Natural killer cell treated with Interleukin-12 subunit alpha and Interleukin-12 subunit beta and Interleukin-15 and Interleukin-18, amount 100 ng/mL, for 72 hours (primary cell): Measurements from ENCODE around the gene CXCL17. TPM values are rescaled to one million over a fixed set of nuclear protein-coding genes. Genes with fewer than 3 reads are reported as not detected.

Source experiments
- ATAC-seq, 2 donors: fragments of 150-1000 bp; cut with Tn5 transposase in 1 of 2; sonication (Bioruptor Pico), chemical (Tn5 transposase) in 1 of 2; 2 replicates each; pipeline ENCODE4 v1.10.0; 2021
- DNase-seq: peaks from one replicate; pipeline ENCODE4 v3.0.0; 2022; ENCODE audit warnings: low spot score
- H3K27ac Mint-ChIP-seq, 2 donors: 1 replicate in 1 of 2; 2 replicates in 1 of 2; pipeline ENCODE4 v1.8.0; 2022; ENCODE audit warnings: mixed read lengths in 2 of 2, mild to moderate bottlenecking in 1 of 2, moderate library complexity in 1 of 2
- H3K27me3 Mint-ChIP-seq, 2 donors: 1 replicate in 1 of 2; 2 replicates in 1 of 2; pipeline ENCODE4 v1.8.0; 2022; ENCODE audit warnings: mixed read lengths in 2 of 2
- H3K36me3 Mint-ChIP-seq: one replicate; pipeline ENCODE4 v1.8.0; 2022; ENCODE audit warnings: mixed read lengths
- H3K4me1 Mint-ChIP-seq, 2 donors: 1 replicate in 1 of 2; 2 replicates in 1 of 2; pipeline ENCODE4 v1.8.0; 2022; ENCODE audit warnings: low read depth in 2 of 2, mixed read lengths in 2 of 2, mild to moderate bottlenecking in 1 of 2
- H3K4me3 Mint-ChIP-seq: one replicate; pipeline ENCODE4 v1.8.0; 2022; ENCODE audit warnings: mixed read lengths
- H3K9me3 Mint-ChIP-seq: 2 replicates; pipeline ENCODE4 v1.8.0; 2022; ENCODE audit warnings: mixed read lengths
- total RNA-seq, 2 donors: library from RNA; stranded (reverse); gene quantifications; one replicate each; pipeline ENCODE4 v1.2.3, GENCODE V29; 2022

Gene CXCL17
- total RNA-seq, 2 donors from 2014 or later = not detected

DNA sequence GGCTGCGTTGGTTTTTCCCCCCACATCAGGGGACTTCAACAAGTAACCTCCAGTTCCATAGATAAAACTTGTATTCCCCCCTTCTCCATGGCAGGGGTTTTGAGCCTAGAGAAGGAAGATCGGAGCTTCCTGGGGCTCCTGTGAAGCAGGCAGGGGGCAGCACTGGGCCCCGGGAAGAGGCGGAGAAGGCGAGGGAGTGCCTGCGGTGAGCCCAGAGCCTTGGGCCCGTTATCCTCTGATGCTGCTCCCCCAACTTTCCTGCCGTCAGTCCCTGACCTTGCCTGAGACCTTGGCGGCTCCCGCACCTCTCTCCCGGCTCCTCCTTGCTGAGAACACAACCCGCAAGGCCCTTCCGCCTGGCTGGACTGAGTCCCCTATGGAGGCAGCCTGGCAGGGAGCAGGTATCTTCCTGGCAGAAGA, 18.0 kb downstream of the CXCL17 start:
- H3K4me1 Mint-ChIP-seq = peaks cover 36 to 38% of the 10 kb centered on the region in 2 donors
- DNase-seq = no peak
- no peaks in the 10 kb centered on the region for H3K9me3 Mint-ChIP-seq
- H3K27me3 Mint-ChIP-seq = no peaks in the 10 kb centered on the region
- H3K36me3 Mint-ChIP-seq = no peaks in the 10 kb centered on the region
- peak overlapping the region; percentile 85 to 95 for H3K27ac Mint-ChIP-seq
- ATAC-seq = no peak
- H3K4me3 Mint-ChIP-seq = peak overlapping the region; percentile 92

DNA sequence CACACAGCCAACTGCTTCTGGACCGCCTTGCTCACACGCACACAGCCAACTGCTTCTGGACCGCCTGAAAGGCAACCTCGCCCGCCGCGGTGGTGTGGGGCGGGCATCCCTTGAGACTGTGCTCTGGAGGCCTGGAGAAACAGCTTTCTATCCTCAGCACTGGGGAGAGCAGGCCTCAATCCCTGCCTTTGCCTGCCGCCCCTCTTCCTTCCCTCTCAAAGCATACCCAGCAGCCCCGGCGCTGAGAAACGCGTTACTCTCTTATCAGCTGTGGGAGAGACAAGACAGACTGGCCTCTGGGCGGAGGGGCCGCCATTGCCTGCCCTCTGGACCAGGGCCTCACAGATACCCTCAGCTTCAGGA, 18.4 kb downstream of the CXCL17 start:
- no peak for ATAC-seq
- Mint-ChIP-seq H3K4me1 (peaks cover 36 to 38% of the 10 kb centered on the region in 2 donors), H3K4me3 (peak overlapping the region; percentile 92), H3K27me3 (no peaks in the 10 kb centered on the region), H3K27ac (peak overlapping the region; percentile 85 to 95), H3K9me3 (no peaks in the 10 kb centered on the region), H3K36me3 (no peaks in the 10 kb centered on the region)
- no peak for DNase-seq

DNA sequence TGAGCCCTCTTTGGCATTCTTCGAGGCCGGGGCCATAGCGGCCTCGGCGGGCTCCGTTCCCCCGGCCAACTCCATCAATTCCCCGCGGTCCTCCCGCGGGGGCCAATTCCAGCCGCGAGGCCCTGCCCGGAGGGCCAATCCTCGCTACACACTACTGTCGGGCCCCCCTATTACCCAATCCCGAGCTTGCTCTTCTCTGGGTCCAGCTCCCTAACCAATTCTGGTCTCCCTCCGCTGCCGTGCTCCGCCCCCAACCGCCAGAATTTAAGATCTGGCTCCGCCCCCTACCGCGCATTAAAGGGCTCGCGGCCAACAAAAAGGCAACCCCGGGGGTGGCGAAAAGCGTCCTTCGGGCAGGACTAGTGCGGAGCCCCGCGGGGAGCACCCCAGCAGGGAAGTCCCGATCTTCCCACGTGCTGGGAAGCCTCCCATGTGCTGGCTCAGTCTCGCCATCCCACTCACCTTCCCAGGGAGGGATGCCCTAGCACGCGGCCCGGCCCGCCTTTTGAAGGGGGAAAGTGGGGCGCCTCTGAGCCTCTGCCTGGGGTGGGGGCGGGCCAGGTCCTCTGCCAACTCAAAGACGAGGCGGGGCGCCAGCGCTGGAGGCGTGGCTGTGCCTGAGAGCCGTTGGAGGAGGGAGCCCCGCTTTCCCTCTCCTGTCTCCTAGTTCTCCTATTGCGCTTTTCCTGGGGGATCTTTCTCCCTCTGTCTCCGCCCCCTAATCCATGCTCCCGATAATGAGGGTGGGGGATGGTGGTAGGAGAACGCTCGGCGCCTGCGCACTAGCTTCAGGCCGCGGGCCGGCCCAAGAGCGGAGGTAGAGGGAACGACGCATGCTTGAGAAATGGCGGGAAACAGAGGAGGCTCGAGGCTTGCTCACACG, 19.0 kb downstream of the CXCL17 start:
- H3K9me3 Mint-ChIP-seq = no peaks in the 10 kb centered on the region
- H3K27ac Mint-ChIP-seq = peak overlapping the region; percentile 85 to 95
- peak overlapping the region; percentile 92 for H3K4me3 Mint-ChIP-seq
- peak; percentile 98 to 99 for ATAC-seq
- H3K4me1 Mint-ChIP-seq = peaks cover 36 to 38% of the 10 kb centered on the region in 2 donors
- H3K27me3 Mint-ChIP-seq = no peaks in the 10 kb centered on the region
- peak; percentile 96 for DNase-seq
- H3K36me3 Mint-ChIP-seq = no peaks in the 10 kb centered on the region

DNA sequence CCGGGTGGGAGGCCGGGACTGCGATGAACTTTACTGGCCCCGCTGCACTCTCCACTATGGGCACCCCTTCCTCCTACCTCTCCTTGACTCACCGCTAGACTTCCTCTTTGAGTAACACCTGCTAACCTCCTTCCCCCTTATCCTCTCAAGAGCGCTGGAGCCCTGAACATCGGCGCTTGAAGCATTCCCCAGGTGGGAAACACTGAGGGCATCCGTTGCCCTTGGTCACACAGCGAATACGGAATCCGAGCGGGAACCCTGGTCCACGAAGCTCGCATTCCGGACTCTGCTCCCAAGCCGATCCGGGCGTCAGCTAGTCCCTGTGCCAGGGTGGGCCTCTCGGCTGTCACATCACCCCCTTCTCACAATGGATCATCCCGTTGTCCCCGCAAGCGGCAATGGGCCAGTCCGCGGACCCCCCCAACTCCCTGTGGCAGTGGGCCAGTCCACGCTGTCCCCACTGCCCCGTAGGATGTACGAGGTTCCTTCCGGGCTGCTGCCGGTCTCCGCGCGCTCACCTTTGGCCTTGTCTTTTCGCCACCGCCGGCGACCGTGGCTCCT, 19.8 kb downstream of the CXCL17 start:
- Mint-ChIP-seq H3K36me3 (no peaks in the 10 kb centered on the region), H3K9me3 (no peaks in the 10 kb centered on the region), H3K4me1 (peaks cover 36 to 38% of the 10 kb centered on the region in 2 donors)

DNA sequence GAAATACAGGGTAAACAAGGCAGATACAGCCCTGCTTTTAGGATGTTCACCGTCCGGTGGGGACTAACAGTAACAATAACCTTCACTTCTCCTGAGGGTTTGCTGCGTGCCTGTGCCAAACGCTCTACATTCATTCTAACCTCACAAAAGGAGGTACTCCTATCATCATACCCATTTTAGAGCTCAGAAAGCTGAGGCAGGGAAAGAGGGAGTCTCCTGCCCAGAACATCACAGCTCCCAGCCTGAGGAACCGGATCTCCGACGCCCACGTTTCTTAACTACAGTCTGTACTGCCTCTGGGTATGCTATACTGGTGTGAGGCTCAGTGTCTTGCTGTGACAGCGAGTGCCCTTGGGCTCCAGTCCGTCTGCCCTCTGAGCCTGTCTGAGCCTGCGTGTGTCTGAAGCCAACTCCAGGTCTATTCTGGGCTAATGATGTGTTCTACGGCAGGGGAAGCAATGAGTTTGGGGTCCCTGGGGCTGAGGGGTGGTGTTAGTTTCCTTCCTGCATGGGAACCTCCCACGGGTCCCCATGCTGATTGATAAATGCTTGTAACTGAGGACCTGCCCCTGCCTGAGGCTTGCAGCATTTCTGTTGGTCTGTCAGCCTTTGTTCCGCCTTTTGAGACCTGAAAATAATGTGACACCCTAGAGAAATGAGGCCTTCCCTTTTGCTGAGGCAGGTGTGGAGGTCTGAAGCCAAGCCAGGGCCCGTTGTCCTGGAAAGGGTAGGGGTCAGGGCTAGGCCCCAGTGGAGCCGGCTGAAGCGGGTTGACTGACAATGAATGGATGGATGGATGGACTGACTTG, 20.4 kb downstream of the CXCL17 start:
- ATAC-seq = no peak
- Mint-ChIP-seq H3K36me3 (no peaks in the 10 kb centered on the region), H3K4me3 (peak overlapping the region; percentile 92), H3K9me3 (no peaks in the 10 kb centered on the region), H3K27ac (peak overlapping the region; percentile 85 to 95), H3K27me3 (no peaks in the 10 kb centered on the region), H3K4me1 (peaks cover 36 to 38% of the 10 kb centered on the region in 2 donors)
- DNase-seq = no peak

More for the DNA sequence above, 19.8 kb downstream of the CXCL17 start:
- H3K27ac Mint-ChIP-seq = peak overlapping the region; percentile 85 to 95
- peak overlapping the region; percentile 92 for H3K4me3 Mint-ChIP-seq
- no peaks in the 10 kb centered on the region for H3K27me3 Mint-ChIP-seq
- peak; percentile 68 to 69 for ATAC-seq
- DNase-seq = no peak

DNA sequence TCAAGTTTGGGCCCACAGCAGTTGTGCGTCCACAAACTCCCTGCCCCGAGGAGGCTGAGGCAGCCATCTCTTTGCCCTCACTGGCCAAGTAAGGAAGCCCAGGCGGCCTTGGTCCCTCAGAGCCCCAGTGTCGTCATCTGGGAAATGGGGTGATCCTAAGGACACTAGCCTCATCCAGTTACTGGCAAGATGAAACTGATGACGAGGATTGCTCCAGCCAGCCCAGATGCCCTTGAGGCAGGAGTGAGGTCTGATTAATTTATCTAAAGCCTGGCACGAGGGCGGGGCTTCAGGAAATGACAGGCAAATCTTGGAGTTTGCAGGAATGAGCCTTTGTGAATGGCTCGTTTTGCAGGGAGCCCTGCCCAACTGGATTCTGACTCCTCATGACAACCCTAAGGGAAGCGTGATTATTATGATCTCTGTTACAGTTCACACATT, 21.1 kb downstream of the CXCL17 start:
- H3K27ac Mint-ChIP-seq = peak overlapping the region; percentile 69 to 95
- H3K27me3 Mint-ChIP-seq = no peaks in the 10 kb centered on the region
- DNase-seq (no peak), ATAC-seq (no peak)
- peak overlapping the region; percentile 92 for H3K4me3 Mint-ChIP-seq
- peaks cover 36 to 38% of the 10 kb centered on the region in 2 donors for H3K4me1 Mint-ChIP-seq
- H3K36me3 Mint-ChIP-seq = no peaks in the 10 kb centered on the region
- no peaks in the 10 kb centered on the region for H3K9me3 Mint-ChIP-seq

DNA sequence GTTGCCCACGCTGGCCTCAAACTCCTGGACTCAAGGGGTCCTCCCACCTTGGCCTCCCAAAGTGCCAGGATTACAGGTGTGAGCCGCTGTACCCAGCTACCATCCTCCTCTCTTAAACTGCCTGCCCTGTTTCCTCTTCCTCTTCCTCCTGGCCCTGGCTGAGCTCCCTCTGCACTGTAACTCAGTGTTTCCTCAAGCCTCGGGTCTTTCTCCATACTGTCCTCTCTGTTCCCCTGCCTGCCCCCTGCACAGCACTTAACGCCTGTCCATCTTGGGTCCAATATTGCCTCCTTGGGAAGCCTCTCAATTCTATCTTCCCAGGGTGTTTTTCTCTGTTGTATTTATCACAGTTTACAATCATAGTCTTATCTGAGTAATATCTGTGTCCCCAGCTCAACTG, 21.6 kb downstream of the CXCL17 start:
- H3K36me3 Mint-ChIP-seq = no peaks in the 10 kb centered on the region
- peak overlapping the region in 1 of 2 donors; percentile 69 for H3K27ac Mint-ChIP-seq
- DNase-seq (no peak), ATAC-seq (no peak)
- peak overlapping the region; percentile 92 for H3K4me3 Mint-ChIP-seq
- H3K9me3 Mint-ChIP-seq = no peaks in the 10 kb centered on the region
- no peaks in the 10 kb centered on the region for H3K27me3 Mint-ChIP-seq
- peaks cover 36 to 38% of the 10 kb centered on the region in 2 donors for H3K4me1 Mint-ChIP-seq

DNA sequence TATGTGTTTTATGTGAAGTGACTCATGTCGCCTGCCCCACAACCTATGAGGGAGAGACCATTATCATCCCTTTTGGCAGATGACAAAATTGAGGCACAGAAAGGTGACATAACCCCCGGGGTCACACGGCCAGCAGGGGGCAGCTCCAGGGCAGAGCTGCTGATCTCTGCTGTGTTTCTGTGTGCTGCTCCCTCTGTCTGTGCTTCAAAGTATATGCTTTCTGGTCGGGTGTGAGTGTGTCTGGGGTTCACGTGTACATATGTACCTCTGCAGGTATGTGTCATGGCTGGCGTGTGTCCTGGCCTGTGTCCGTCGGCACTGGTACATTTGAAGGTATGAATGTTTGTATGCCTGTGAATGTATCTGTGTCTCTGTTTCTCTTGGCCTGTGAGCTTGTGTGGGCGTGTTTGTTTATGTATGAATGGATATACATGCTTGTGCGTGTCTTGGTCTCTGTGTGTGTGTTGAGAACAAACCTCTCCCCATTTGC, 22.6 kb downstream of the CXCL17 start:
- Mint-ChIP-seq H3K27ac (no peak overlapping the region), H3K36me3 (no peaks in the 10 kb centered on the region), H3K27me3 (no peaks in the 10 kb centered on the region), H3K9me3 (no peaks in the 10 kb centered on the region), H3K4me3 (no peak overlapping the region), H3K4me1 (peaks cover 36 to 38% of the 10 kb centered on the region in 2 donors)
- ATAC-seq = no peak
- peak; percentile 73 for DNase-seq

DNA sequence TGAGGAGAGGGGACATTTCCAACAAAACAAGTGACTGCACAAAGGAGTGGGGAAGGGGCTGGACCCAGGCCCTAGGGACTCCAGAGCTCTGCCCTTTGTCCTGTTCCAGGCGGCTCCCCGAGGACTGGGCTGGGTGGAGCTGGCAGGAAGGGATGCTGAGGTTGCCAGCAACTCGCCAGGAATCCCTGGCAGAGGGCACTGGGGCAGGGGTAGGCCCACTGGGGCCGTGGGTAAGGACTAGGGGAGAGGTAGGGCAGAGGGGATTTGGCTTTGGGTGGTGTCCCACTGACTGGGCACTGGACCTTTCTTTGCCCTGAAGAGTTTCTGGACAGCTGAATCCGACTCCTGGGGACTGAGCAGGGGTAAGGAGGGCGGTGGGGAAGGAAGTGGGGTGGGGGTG, 23.4 kb downstream of the CXCL17 start:
- ATAC-seq = no peak
- Mint-ChIP-seq H3K4me3 (no peak overlapping the region), H3K27ac (no peak overlapping the region), H3K36me3 (no peaks in the 10 kb centered on the region), H3K27me3 (no peaks in the 10 kb centered on the region), H3K4me1 (peaks cover 36 to 38% of the 10 kb centered on the region in 2 donors), H3K9me3 (no peaks in the 10 kb centered on the region)
- no peak for DNase-seq

DNA sequence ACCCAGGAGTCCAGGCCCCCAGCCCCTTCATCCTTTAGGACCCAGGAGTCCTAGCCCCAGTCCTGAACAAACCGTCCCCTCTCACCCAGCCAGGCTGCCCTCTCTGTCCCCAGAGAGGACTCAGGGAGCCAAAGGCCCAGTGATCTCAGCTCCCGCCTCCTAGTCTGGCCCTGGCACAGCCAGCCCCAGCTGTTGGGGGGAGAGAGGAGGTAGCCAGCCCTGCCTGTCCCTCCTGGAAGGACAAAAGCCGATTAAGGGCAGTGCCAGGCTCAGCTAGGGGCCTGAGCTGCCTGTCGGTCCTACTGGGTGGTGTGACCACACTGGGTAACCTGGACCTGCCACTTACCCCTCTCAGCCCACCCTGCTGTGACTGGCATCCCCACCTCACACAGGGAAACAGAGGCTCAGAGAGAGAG, 30.1 kb downstream of the CXCL17 start:
- H3K9me3 Mint-ChIP-seq = no peaks in the 10 kb centered on the region
- ATAC-seq (peak in 1 of 2 donors; percentile 13), DNase-seq (no peak)
- peaks cover 0 to 8% of the 10 kb centered on the region in 2 donors for H3K4me1 Mint-ChIP-seq
- no peak overlapping the region for H3K27ac Mint-ChIP-seq
- H3K4me3 Mint-ChIP-seq = no peak overlapping the region
- no peaks in the 10 kb centered on the region for H3K27me3 Mint-ChIP-seq
- no peaks in the 10 kb centered on the region for H3K36me3 Mint-ChIP-seq

DNA sequence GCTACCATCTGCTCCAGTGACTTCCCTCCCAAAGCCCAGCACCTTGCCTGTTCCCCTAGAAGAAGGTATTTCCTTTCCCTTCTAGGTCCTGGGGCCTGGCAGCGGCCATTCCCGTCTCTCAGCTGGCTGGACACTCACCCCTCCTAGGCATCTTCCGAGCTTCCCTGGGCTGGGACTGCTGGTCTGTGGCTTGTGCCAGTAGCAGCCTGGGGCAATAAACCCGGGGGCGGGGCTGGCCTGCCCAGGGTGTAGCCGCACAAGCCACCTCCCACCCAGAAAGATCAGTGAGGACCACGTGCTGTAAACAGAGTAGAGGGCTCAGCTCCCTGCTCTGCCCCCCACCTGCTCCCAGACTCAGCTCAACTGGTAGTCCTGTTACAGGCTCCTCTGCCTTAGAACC, 30.5 kb downstream of the CXCL17 start:
- no peaks in the 10 kb centered on the region for H3K27me3 Mint-ChIP-seq
- H3K27ac Mint-ChIP-seq = no peak overlapping the region
- ATAC-seq (peak in 1 of 2 donors; percentile 33), DNase-seq (no peak)
- H3K9me3 Mint-ChIP-seq = no peaks in the 10 kb centered on the region
- H3K4me1 Mint-ChIP-seq = peaks cover 0 to 8% of the 10 kb centered on the region in 2 donors
- H3K36me3 Mint-ChIP-seq = no peaks in the 10 kb centered on the region
- no peak overlapping the region for H3K4me3 Mint-ChIP-seq

DNA sequence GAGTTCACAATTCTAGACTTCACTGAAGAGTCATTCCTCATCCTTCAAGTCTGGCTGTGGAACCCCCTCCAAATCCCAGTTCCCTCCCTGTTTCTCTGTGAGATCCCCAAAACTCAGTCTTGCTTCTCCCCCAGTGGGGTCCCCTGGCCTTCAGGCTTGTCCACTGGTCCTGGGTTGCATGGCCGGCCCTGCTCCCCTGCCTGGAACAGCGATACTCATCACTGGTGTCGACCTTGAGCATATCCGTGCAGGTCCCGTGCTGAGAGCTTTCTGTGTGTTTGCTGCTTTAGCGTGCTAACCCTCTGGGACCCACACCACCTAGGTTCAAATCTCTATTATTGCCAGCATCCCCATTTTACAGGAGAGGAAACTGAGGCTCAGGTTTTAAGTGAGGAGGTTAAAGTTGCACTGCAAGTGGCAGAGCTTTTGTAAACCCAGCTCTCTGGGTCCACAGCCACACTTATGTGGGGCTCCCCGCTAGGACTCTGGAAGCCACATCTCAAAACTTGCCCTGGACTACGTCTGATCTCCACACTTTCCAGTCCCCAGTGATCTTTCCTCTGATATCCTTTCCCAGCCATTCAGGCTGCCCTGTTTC, 31.1 kb downstream of the CXCL17 start:
- Mint-ChIP-seq H3K27ac (peak overlapping the region in 1 of 2 donors; percentile 32), H3K36me3 (no peaks in the 10 kb centered on the region), H3K4me1 (peaks cover 0 to 10% of the 10 kb centered on the region in 2 donors), H3K4me3 (no peak overlapping the region), H3K9me3 (no peaks in the 10 kb centered on the region), H3K27me3 (no peaks in the 10 kb centered on the region)
- ATAC-seq (no peak), DNase-seq (no peak)

DNA sequence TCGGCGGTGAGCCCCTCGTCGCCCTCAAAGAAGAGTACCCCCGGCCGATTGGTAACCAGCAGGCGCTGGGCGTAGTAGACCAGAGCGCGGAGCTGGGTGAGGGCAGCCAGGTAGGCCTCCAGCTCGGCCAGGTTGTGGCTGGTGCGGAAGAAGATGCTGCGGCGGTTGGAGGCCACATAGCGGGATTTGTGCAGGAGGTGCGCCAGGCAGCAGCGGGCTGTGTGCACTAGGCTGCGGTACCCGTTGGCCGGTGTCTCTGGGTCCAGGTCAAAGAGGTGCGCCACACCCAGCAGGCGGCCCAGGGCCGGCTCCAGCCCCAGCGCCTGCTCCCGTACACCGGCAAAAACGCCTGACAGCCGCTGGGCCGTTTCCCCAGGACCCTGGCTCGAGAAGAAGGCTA, 32.4 kb downstream of the CXCL17 start:
- no peak for DNase-seq
- no peaks in the 10 kb centered on the region for H3K36me3 Mint-ChIP-seq
- ATAC-seq = no peak
- H3K4me3 Mint-ChIP-seq = no peak overlapping the region
- no peaks in the 10 kb centered on the region for H3K27me3 Mint-ChIP-seq
- H3K9me3 Mint-ChIP-seq = no peaks in the 10 kb centered on the region
- H3K4me1 Mint-ChIP-seq = peaks cover 0 to 11% of the 10 kb centered on the region in 2 donors
- H3K27ac Mint-ChIP-seq = no peak overlapping the region
